Measurements from ENCODE around the gene PTAFR.

Gene PTAFR

GRCh38 chr1:28176492-28177470 is at the start of gene PTAFR:
Gene PTAFR, minus strand, starts transcription at chr1:28176690. Its CDS starts 25,669 bp downstream, at chr1:28151021.
- DNase-seq: no peak

- no peak for DNase-seq
Observed at GRCh38 chr1:28213315-28213714, 36.8 kb upstream of the PTAFR start.

DNA sequence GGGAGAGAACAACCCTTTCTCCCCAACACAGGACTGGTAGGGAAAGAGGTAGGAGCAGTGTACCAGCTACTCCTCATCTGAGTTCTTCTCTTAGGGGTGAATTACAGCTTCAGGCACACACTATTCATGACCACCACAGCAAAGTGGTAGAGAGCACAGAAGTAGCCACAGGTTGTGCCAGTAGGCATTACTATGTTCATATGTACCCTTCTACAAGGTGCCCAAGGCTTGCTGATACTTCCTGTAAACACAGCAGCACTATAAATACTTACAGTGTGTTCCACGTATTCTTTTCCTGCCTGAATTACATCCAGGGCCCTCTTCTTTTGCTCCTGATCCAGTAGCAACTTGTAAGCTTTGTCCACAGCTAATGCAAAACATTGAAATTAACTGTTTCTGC is 33.2 kb upstream of the PTAFR start:
- DNase-seq: no peak

- DNase-seq: peak in 3 of 4 experiments; percentile 12 to 31 (median 15)
Observed at GRCh38 chr1:28208818-28209441, 32.4 kb upstream of the PTAFR start.

DNA sequence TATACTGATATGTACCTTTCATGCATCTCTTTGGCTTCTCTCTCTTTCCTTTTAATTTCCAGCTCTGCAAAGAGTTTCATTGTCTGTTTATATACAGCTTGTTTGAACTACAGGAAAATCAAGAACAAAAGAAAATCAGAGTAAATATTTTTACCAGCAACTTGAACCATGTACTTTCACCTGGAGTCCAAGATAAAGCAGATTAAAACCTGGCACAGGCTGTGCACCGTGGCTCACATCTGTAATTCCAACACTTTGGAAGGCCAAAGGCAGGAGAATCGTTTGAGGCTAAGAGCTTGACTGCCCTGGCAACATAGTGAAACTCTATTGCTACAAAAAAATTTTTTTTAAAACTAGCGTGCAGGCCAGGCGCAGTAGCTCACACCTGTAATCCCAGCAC is 28.8 kb upstream of the PTAFR start:
- no peak for DNase-seq

DNA sequence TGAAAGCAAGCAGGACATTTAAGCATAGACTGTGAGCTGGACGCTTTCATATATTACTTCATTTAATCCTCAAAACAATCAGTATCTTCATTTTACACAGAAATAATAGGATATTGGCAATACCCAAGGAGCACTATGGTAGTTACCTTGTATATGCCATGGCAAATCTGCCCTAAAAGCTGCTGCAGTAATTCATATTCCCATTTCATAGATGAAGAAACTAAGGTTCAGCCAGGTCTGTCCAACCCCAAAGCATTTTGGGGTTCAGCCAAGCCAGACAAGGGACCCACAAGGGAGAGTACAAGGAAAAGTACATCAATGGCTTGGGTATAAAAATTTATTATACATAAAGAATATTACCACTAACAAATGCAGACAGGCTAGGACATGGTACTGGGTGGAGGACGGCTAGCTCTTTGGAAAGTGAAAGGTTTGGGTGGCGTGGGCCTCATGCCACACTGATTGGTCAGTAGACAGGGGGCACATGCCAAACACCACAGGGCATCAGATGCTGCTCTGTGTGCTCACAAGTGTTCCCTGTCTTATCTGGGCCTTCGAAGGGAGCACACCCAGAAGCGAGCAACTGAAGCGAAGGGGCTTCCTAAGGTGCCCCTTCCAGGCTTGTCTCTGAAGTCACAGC is 23.9 kb upstream of the PTAFR start:
- DNase-seq: no peak

- DNase-seq: peak in 3 of 4 experiments; percentile 17 to 35 (median 33)
Observed at GRCh38 chr1:28199328-28200233, 23.1 kb upstream of the PTAFR start.

DNA sequence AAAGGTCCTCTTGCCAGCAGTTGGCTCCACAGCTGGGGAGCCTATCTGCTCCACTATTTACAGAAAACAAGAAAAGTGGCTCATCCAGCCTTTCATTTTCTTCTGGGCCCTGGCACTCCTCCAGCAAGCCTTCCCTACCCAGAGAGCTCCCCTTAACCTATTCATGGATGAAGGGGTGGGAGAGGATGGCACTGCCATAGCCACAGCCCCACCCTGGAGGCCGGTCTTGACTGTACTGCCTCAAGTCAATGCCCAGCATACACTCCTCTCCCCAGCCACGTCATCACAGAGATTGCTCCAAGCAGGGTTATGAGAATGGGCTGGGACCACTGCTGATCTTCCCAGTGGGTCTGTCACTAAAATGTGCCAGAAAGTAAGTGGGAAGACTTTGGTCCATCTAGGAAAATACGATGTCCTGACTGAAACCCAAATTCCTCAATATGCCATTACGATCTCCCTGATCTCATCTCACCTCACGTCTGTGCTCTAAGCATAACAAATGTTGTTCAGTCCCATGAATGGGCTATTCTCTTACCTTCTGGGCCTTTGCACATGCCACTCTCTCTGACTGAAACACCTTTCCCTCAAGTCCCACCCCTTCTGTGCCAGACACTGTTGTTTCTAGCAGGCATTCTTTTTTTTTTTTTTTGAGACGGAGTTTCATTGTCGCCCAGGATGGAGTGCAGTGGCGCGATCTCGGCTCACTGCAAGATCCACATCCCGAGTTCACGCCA is 21.4 kb upstream of the PTAFR start:
- no peak for DNase-seq

DNA sequence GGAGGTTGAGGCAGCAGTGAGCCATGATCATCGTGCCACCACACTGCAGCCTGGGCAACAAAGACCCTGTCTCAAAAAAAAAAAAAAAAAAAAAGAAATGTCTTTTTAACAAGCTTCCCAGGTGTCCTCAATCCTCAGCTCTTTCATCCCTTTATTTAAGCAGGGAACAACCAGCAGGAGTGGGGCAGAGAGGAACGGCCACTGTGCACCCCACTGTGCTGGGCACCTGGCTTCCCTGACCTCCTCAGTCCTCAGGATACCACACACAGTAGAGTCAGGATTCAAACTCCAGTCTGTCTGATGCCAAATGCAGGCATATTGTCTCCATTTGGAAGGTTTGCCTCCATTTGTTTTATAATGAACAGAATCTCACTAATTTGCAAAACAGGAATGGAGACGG is 19.8 kb upstream of the PTAFR start:
- no peak for DNase-seq

GRCh38 chr1:28195780-28196179 is 19.3 kb upstream of the PTAFR start:
- DNase-seq: no peak

DNA sequence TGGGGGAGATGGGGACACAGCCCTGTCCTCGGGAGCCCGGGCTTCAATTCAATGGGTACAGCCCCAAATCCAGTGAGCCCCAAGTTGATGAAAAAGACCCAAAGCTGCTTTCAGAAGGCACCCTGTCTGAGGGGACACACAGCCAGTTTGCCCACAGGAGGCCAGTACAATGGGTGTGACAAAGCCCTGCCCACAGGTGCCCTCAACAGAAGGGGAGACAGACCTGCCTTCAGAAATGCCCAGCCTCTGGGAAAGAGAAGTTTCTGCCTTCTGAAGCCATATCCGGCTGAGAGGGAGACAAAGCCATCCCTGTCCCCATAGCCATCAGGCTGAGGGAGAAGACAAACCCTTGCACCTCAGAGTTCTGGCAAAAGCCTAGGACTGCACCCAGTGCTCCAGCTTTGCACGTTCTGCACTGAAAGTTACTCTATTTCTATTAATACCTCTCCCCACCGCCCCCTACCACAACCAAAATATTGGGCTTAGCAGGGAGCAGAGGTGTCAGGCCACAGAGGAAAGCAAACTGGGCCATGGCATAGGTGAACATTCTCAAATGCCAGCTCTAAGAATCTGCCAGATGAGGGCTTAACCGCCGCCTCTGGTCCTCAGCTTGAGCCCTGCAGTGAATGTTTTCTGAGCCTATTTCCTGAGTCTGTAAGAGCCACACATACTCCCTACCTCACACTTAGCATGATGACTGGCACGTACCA is 18.0 kb upstream of the PTAFR start:
- DNase-seq: no peak

- DNase-seq: no peak
Observed at GRCh38 chr1:28193701-28194161, 17.2 kb upstream of the PTAFR start.

DNA sequence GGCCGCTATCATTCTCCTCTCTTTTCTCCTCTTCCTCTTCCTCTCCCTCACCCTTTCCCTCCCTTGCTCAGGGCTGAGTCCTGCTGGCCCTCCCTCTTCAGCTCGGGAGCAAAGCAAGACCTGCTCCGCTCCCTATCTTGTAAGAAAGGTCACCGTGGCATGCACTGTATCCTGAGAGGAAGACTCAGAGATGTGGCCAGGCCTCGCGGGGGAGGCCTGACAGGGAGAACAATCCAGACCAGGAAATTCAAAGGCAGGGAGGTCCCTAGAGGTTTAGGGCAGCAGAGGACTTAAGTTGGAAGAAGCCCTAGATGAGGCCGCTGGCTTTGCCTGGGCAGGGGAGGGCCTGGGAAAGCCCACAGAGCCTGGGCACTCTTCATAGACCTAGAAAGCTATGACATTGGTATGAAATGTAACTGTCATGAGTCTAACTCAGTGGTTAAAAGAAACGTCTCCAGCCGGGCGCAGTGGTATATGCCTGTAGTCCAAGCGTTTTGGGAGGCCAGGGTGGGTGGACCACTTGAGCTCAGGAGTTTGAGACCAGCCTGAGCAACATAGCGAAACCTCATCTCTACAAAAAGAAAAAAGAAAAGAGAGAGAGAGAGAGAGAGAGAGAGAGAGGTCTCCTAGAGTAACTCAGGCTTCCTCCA is 14.6 kb upstream of the PTAFR start:
- DNase-seq: no peak

DNA sequence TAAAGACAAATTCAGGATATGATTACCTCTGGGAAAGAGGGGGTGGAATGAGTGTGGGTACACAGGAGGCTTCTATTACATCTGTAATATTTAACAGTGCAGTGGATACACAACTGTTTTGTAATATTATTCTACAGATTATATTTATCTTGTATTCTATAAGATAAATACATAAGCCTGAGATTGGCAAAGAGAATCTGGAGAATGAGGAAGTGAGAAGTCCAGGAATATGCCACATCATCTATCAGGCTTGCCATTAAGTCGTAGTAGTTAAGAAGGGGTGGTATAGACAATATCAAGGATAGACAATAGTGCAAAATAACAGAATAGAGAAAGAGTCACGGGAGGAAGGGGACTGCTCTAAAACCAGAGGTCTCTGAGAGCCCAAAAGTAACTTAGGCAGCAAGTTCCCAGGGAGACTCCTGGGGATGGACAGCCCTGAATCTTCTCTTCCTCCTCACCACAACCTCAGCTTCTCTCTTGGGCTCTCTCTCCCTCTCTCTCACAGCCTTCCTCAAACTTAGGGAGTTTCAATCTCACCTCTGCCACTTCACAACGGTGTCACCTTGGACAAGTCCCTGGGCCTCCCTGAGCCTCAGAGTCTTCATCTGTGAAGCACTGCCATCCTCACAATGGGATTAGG is 14.0 kb upstream of the PTAFR start:
- no peak for DNase-seq

GRCh38 chr1:28185071-28185470 is 8.6 kb upstream of the PTAFR start:
- no peak for DNase-seq

GRCh38 chr1:28180306-28181305 is 4.1 kb upstream of the PTAFR start:
- DNase-seq: no peak

DNA sequence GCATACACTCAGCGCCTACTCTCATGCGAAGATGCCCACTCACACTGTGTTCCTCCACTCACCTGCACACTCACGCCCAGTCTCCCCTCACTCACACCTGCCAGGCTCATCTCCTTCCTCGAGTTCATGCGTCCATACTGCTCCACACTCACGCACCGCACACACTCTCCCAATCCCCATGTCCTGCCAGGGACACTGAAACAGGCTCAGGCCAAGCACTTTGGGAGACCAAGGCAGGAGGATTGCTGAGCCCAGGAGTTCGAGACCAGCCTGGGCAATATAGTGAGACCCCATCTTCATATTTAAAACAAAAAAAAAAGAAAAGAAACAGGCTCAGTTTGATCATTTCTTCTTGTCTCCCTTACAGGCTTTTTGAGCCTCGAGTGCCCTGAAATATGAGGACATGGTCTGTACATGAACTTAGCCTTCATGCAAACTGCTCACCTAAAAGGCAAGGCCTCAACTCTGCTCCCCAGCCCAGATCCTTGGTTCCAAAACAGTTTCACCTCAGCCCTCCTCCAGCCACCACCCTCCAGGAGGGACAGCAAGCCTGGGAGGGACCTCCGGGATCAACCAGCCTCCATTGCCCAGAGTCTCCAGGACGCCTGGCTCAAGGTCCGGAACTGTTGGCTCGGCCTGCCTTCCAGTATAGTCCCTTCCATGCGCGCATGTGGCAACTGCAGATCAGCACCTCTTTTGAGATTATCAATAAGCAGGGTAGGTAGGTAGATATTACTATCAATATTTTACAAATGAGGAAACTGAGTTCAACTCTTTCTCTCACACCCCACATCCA is 2.4 kb upstream of the PTAFR start:
- DNase-seq: no peak

All from activated CD4-positive, CD25-positive, alpha-beta regulatory T cell (primary cell).